CD4-positive, alpha-beta memory T cell (primary cell): ENCODE results near the gene SULT1A2. TPM values are rescaled to one million over a fixed set of nuclear protein-coding genes. Genes with fewer than 3 reads are reported as not detected.
"Not testable (repeated sequence)": the region's sequence is repeated elsewhere in the genome, so short reads cannot be mapped to it uniquely, and the experiment has no call there.

Experiments
- CTCF ChIA-PET: fragments of 350-600 bp; sonication (Branson Sonifier 250); formaldehyde crosslinking; loops from one replicate; lab custom pipeline; 2021; ENCODE audit warnings: inconsistent platforms; ENCODE audit not compliant: partially characterized antibody; lab: Charles Lee
- POLR2A ChIA-PET: fragments of 350-600 bp; sonication (Branson Sonifier 250); formaldehyde crosslinking; loops from one replicate; lab custom pipeline; 2021; ENCODE audit not compliant: partially characterized antibody; lab: Charles Lee
- DNase-seq, 5 donors: peaks; one replicate each; pipeline versions ENCODE4 v3.0.0 to v3.0.0-alpha.2; 2020 to 2022; ENCODE audit warnings: mixed read lengths in 1 of 5
- H3K27ac ChIP-seq: one replicate; pipeline ENCODE4 v1.7.0; 2013; ENCODE audit warnings: low read depth, low read length
- H3K27me3 ChIP-seq: 2 replicates; pipeline ENCODE4 v1.7.0; 2013; ENCODE audit warnings: mild to moderate bottlenecking, low read length, moderate library complexity; ENCODE audit not compliant: insufficient read depth
- H3K36me3 ChIP-seq: 2 replicates; pipeline ENCODE4 v1.7.0; 2013; ENCODE audit warnings: mild to moderate bottlenecking, low read length, moderate library complexity; ENCODE audit not compliant: insufficient read depth
- H3K4me1 ChIP-seq: 2 replicates; pipeline ENCODE4 v1.7.0; 2013; ENCODE audit warnings: mild to moderate bottlenecking, low read length, moderate library complexity; ENCODE audit not compliant: insufficient read depth
- H3K4me3 ChIP-seq, 2 donors: one replicate each; pipeline ENCODE4 v1.7.0; 2013; ENCODE audit warnings: low read length in 2 of 2, mild to moderate bottlenecking in 1 of 2
- H3K9me3 ChIP-seq, 2 donors: one replicate each; pipeline ENCODE4 v1.7.0; 2013; ENCODE audit warnings: low read length in 2 of 2, control low read depth in 1 of 2; ENCODE audit not compliant: control insufficient read depth in 1 of 2
- H3K27ac Mint-ChIP-seq, 7 donors: one replicate each; pipeline ENCODE4 v1.8.0; 2020 to 2021; ENCODE audit warnings: mixed read lengths in 7 of 7, mild to moderate bottlenecking in 6 of 7, inconsistent platforms in 3 of 7, moderate library complexity in 3 of 7
- H3K27me3 Mint-ChIP-seq, 2 donors: one replicate each; pipeline ENCODE4 v1.8.0; 2020 to 2021; ENCODE audit warnings: mixed read lengths in 2 of 2
- H3K36me3 Mint-ChIP-seq, 2 donors: one replicate each; pipeline ENCODE4 v1.8.0; 2020 to 2021; ENCODE audit warnings: mixed read lengths in 2 of 2, inconsistent platforms in 1 of 2, mild to moderate bottlenecking in 1 of 2
- H3K4me1 Mint-ChIP-seq, 4 donors: one replicate each; pipeline ENCODE4 v1.8.0; 2020 to 2021; ENCODE audit warnings: mixed read lengths in 4 of 4, mild to moderate bottlenecking in 1 of 4
- H3K4me3 Mint-ChIP-seq, 8 donors: one replicate each; pipeline ENCODE4 v1.8.0; 2020 to 2021; ENCODE audit warnings: mixed read lengths in 8 of 8, mild to moderate bottlenecking in 7 of 8, moderate library complexity in 6 of 8, inconsistent platforms in 3 of 8
- H3K9me3 Mint-ChIP-seq, 8 donors: one replicate each; pipeline ENCODE4 v1.8.0; 2020 to 2021; ENCODE audit warnings: mixed read lengths in 8 of 8, mild to moderate bottlenecking in 5 of 8, inconsistent platforms in 3 of 8, moderate library complexity in 1 of 8
- intact Hi-C: fragments of 100-400 bp; cut with micrococcal nuclease; formaldehyde crosslinking; loops from one replicate; pipeline ENCODE4 v1.15.1; 2023
- polyA plus RNA-seq, 2 donors: library from polyadenylated mRNA; unstranded; fragments of 300-500 nt; fragmentation: Illumina TruSeq; gene quantifications; one replicate each; pipeline ENCODE4 v1.2.3, GENCODE V29; 2021
- total RNA-seq, 2 experiments: library from RNA; stranded (reverse); gene quantifications; one replicate each; pipeline ENCODE4 v1.2.3, GENCODE V29; 2021

Gene SULT1A2
- total and polyA plus RNA-seq, 4 experiments from 2014 or later = 0.18 to 0.49 (median 0.22) TPM

- no peaks in the 10 kb centered on the region for H3K27me3 Mint-ChIP-seq
- H3K4me1 Mint-ChIP-seq = peaks cover 20 to 48% (median 34%) of the 10 kb centered on the region in 4 donors
- Histone ChIP-seq H3K9me3 (no peaks in the 10 kb centered on the region), H3K27me3 (no peaks in the 10 kb centered on the region), H3K36me3 (no peaks in the 10 kb centered on the region), H3K4me3 (no peak overlapping the region), H3K4me1 (no peaks in the 10 kb centered on the region), H3K27ac (no peak overlapping the region)
- ChIA-PET POLR2A (interaction anchor here (1.2 kb wide), 1 partner anchor 82 kb away, joined by 3 read pairs; the partner anchor contains the start of gene CLN3), CTCF (interaction anchor here (1.2 kb wide), 1 partner anchor 10 kb away, joined by 3 read pairs; no protein-coding TSS in a partner anchor)
- H3K4me3 Mint-ChIP-seq = no peak overlapping the region
- no peak for DNase-seq
- intact Hi-C loops = no loop called here
- peak overlapping the region in 5 of 7 donors; percentile 49 to 76 (median 68) for H3K27ac Mint-ChIP-seq
- H3K36me3 Mint-ChIP-seq = peaks cover 0 to 23% of the 10 kb centered on the region in 2 donors
- no peaks in the 10 kb centered on the region for H3K9me3 Mint-ChIP-seq
These were observed 22.8 kb downstream of the SULT1A2 start for GRCh38 chr16:28573738-28574718.

GRCh38 chr16:28572696-28573510 is 23.9 kb downstream of the SULT1A2 start:
- Mint-ChIP-seq H3K27ac (peak overlapping the region in 6 of 7 donors; percentile 38 to 88 (median 78)), H3K4me3 (no peak overlapping the region), H3K36me3 (peaks cover 0 to 18% of the 10 kb centered on the region in 2 donors), H3K4me1 (peaks cover 21 to 48% (median 35%) of the 10 kb centered on the region in 4 donors), H3K9me3 (no peaks in the 10 kb centered on the region), H3K27me3 (no peaks in the 10 kb centered on the region)
- POLR2A ChIA-PET = no interaction called here
- CTCF ChIA-PET = interaction anchor here (1.2 kb wide), 1 partner anchor 9 kb away, joined by 3 read pairs; no protein-coding TSS in a partner anchor
- Histone ChIP-seq H3K4me1 (no peaks in the 10 kb centered on the region), H3K9me3 (no peaks in the 10 kb centered on the region), H3K4me3 (no peak overlapping the region), H3K27me3 (no peaks in the 10 kb centered on the region), H3K27ac (no peak overlapping the region), H3K36me3 (no peaks in the 10 kb centered on the region)
- intact Hi-C loops = no loop called here
- no peak for DNase-seq

GRCh38 chr16:28569968-28570752 is 26.7 kb downstream of the SULT1A2 start:
- Mint-ChIP-seq H3K4me1 (peaks cover 24 to 47% (median 41%) of the 10 kb centered on the region in 4 donors), H3K4me3 (no peak overlapping the region), H3K27ac (peak overlapping the region in 4 of 7 donors; percentile 46 to 78 (median 64)), H3K27me3 (no peaks in the 10 kb centered on the region), H3K9me3 (peaks cover 0 to 9% (median 4%) of the 10 kb centered on the region in 8 donors), H3K36me3 (peaks cover 17 to 28% of the 10 kb centered on the region in 2 donors)
- Histone ChIP-seq H3K36me3 (peaks cover 1% of the 10 kb centered on the region), H3K9me3 (peaks cover 0 to 3% of the 10 kb centered on the region in 2 donors), H3K4me3 (no peak overlapping the region), H3K4me1 (no peaks in the 10 kb centered on the region), H3K27me3 (no peaks in the 10 kb centered on the region), H3K27ac (no peak overlapping the region)
- intact Hi-C loops = no loop called here
- POLR2A ChIA-PET = interaction anchor here (1.7 kb wide), 1 partner anchor 16 kb away, joined by 3 read pairs; no protein-coding TSS in a partner anchor
- CTCF ChIA-PET = no interaction called here
- DNase-seq = no peak

DNA sequence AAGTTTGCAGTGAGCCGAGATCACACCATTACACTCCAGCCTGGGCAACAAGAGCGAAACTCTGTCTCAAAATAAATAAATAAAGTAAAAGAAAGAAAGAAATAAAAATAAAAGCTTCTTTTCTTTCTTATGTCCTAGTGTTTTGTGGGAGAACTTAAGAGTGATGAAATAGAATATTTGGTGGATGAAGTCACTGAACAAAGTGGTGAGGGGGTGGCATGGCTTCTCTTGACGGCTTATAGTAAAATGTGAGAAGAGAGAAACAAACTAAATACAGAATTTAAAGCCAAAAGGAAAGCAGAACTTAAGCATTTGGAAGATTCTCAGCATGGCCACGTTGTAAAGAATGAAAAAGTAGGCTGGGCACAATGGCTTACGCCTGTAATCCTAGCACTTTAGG is 27.8 kb downstream of the SULT1A2 start:
- DNase-seq = no peak
- peaks cover 25% of the 10 kb centered on the region in 2 donors for H3K36me3 Mint-ChIP-seq
- H3K36me3 ChIP-seq = peaks cover 4% of the 10 kb centered on the region
- H3K27me3 ChIP-seq = no peaks in the 10 kb centered on the region
- H3K4me1 Mint-ChIP-seq = peaks cover 22 to 44% (median 38%) of the 10 kb centered on the region in 4 donors
- intact Hi-C loops = no loop called here
- no peak overlapping the region for H3K4me3 ChIP-seq
- H3K4me1 ChIP-seq = no peaks in the 10 kb centered on the region
- H3K9me3 Mint-ChIP-seq = peaks cover 0 to 9% (median 4%) of the 10 kb centered on the region in 8 donors
- H3K9me3 ChIP-seq = peaks cover 0 to 3% of the 10 kb centered on the region in 2 donors
- no peak overlapping the region for H3K27ac ChIP-seq
- H3K27me3 Mint-ChIP-seq = no peaks in the 10 kb centered on the region
- ChIA-PET POLR2A (interaction anchor here (1.7 kb wide), 1 partner anchor 14 kb away, joined by 3 read pairs; no protein-coding TSS in a partner anchor), CTCF (interaction anchor here (0.6 kb wide), 1 partner anchor 79 kb away, joined by 4 read pairs; no protein-coding TSS in a partner anchor)
- H3K27ac Mint-ChIP-seq = peak overlapping the region in 2 of 7 donors; percentile 48
- no peak overlapping the region for H3K4me3 Mint-ChIP-seq

DNA sequence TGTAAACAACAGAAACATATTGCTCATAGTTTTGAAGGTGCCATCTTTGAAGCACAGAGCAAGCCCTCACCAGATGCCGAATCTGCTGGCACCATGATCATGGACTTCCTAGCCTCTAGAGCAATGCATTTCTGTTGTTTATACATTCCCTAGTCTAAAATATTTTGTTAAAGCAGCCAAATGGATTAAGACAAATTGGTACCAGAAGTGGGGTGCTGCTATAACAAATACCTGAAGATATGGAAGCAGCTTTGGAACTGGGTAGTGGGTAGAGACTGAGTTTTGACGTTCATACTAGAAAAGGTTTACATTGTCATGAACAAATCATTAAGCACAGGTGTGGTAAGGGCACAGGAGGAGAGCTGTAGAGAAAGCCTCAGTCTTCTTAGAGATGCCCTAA is 29.6 kb downstream of the SULT1A2 start:
- POLR2A ChIA-PET = no interaction called here
- peaks cover 0 to 9% (median 4%) of the 10 kb centered on the region in 8 donors for H3K9me3 Mint-ChIP-seq
- H3K27ac Mint-ChIP-seq = peak overlapping the region in 4 of 7 donors; percentile 7 to 84 (median 52)
- CTCF ChIA-PET = no interaction called here
- DNase-seq = no peak
- H3K27me3 ChIP-seq = no peaks in the 10 kb centered on the region
- peaks cover 17 to 39% (median 28%) of the 10 kb centered on the region in 4 donors for H3K4me1 Mint-ChIP-seq
- H3K27me3 Mint-ChIP-seq = no peaks in the 10 kb centered on the region
- intact Hi-C loops = no loop called here
- H3K36me3 Mint-ChIP-seq = peaks cover 26 to 32% of the 10 kb centered on the region in 2 donors
- no peak overlapping the region for H3K4me3 ChIP-seq
- H3K27ac ChIP-seq = no peak overlapping the region
- peaks cover 4% of the 10 kb centered on the region for H3K36me3 ChIP-seq
- H3K4me1 ChIP-seq = no peaks in the 10 kb centered on the region
- H3K4me3 Mint-ChIP-seq = no peak overlapping the region
- H3K9me3 ChIP-seq = peaks cover 0 to 3% of the 10 kb centered on the region in 2 donors

DNA sequence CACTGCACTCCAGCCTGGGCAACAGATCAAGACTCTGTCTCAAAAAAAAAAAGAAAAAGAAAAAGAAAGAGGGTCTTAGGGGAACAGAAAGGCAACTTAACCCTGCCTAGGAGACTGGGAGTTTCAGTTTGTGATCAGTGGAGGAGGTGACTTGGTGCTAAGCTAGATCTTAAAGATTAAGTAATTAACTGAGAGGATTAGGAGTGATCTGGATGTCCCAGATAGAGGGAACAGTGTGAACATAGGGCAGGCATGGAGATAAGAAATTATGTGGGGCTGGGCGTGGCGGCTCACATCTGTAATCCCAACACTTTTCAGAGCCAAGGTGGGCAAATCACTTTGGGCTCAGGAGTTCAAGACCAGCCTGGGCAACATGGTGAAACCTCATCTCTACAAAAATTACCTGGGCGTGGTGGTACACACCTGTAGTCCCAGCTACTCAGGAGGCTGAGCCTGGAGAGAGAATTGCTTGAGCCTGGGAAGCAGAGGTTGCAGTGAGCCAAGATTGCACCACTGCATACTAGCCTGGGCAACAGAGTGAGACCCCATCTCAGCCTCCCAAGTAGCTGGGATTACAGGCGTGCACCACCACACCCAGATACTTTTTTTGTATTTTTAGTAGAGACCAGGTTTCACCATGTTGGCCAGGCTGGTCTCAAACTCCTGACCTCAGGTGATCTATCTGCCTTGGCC is 30.5 kb downstream of the SULT1A2 start:
- H3K4me3 ChIP-seq, H3K27me3 Mint-ChIP-seq, CTCF ChIA-PET, H3K27ac ChIP-seq, DNase-seq, H3K9me3 Mint-ChIP-seq, intact Hi-C loops, H3K36me3 ChIP-seq, H3K27me3 ChIP-seq, POLR2A ChIA-PET, H3K4me1 ChIP-seq, H3K9me3 ChIP-seq: not testable (repeated sequence)
- peaks cover 19 to 40% (median 27%) of the 10 kb centered on the region in 4 donors for H3K4me1 Mint-ChIP-seq
- H3K27ac Mint-ChIP-seq = peak overlapping the region in 4 of 7 donors; percentile 19 to 77 (median 50)
- peaks cover 28 to 36% of the 10 kb centered on the region in 2 donors for H3K36me3 Mint-ChIP-seq
- H3K4me3 Mint-ChIP-seq = peak overlapping the region in 1 of 8 donors; percentile 56
